OCI-LY7 (cell line): ENCODE data around the gene TLR6.

Experiments used
- EZH2phosphoT487 ChIP-seq: fragments of 200-600 bp; sonication (generic); IDR thresholded peaks from 2 replicates; pipeline ENCODE4 v1.6.1; 2018; ENCODE audit warnings: low read depth, borderline replicate concordance, mild to moderate bottlenecking, mixed run types, antibody characterized with exemption, low read length, moderate library complexity, mixed read lengths
- TF ChIP-seq, protein P1 (sequence below): fragments of 200-600 bp; sonication (generic); conservative IDR thresholded peaks from 2 replicates; pipeline ENCODE4 v1.5.1; 2014; ENCODE audit warnings: mild to moderate bottlenecking, antibody characterized with exemption, low read length, moderate library complexity, mixed read lengths

DNA sequence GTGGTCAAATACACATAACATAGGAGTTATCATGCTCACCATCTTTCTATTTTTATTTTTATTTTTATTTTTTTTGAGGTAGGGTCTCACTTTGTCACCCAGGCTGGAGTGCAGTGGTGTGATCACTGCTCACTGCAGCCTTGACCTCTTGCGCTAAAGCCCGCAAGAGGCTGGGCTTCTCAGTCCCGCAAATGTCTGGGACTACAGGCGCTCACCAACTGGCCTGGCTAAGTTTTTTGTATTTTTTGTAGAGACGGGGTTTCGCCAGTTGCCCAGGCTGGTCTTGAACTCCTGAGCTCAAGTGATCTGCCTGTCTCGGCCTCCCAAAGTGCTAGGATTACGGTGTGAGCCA, 73.5 kb downstream of the TLR6 start:
- TF ChIP-seq, protein P1, sequence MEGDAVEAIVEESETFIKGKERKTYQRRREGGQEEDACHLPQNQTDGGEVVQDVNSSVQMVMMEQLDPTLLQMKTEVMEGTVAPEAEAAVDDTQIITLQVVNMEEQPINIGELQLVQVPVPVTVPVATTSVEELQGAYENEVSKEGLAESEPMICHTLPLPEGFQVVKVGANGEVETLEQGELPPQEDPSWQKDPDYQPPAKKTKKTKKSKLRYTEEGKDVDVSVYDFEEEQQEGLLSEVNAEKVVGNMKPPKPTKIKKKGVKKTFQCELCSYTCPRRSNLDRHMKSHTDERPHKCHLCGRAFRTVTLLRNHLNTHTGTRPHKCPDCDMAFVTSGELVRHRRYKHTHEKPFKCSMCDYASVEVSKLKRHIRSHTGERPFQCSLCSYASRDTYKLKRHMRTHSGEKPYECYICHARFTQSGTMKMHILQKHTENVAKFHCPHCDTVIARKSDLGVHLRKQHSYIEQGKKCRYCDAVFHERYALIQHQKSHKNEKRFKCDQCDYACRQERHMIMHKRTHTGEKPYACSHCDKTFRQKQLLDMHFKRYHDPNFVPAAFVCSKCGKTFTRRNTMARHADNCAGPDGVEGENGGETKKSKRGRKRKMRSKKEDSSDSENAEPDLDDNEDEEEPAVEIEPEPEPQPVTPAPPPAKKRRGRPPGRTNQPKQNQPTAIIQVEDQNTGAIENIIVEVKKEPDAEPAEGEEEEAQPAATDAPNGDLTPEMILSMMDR: peak; percentile 29; the same call in 1 of the 2 replicates
- TF ChIP-seq EZH2phosphoT487: no peak
